ENCODE data around the gene GGCX. TPM values are rescaled to one million over a fixed set of nuclear protein-coding genes. Genes with fewer than 3 reads are reported as not detected.

GGCX gene
- total and polyA plus RNA-seq, 2 of the 13 experiments (the other 11 are each of a cell fraction or from before 2014, with no cell fraction given) = 72.5 to 103 TPM

DNA sequence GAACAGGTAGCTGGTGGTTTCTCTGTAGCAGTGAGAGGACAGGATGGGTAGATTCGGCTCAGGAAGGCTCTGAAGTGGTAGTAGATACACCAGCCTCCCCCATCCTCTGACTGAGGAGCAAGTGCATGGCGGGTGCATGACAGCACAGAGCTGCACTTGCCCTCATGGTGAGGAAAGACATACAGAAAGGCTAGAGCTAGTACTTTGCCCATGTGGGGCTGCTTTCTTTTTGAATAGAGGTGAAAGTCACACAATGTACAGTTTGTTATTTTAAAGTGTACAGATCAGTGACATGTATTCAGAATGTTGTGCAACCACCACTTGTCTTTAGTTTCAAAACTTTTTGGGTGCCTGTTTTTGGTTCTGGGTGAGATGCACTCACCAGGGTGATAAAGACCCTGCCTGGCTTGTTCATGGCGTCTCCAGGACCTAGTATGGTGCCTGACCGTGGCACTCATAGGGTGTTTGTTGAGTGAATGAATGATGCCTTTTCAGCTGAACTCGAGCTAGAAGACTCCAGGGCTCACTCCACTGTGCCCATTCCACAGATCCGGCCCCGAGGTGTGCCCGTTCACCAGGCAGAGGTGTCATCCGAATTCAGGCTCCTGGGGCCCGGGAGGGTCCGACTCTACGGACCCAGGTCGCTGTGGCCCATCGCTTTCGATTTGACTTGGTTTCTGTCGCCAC is 22.5 kb upstream of the GGCX start (continued):
- TF ChIP-seq, protein P1, sequence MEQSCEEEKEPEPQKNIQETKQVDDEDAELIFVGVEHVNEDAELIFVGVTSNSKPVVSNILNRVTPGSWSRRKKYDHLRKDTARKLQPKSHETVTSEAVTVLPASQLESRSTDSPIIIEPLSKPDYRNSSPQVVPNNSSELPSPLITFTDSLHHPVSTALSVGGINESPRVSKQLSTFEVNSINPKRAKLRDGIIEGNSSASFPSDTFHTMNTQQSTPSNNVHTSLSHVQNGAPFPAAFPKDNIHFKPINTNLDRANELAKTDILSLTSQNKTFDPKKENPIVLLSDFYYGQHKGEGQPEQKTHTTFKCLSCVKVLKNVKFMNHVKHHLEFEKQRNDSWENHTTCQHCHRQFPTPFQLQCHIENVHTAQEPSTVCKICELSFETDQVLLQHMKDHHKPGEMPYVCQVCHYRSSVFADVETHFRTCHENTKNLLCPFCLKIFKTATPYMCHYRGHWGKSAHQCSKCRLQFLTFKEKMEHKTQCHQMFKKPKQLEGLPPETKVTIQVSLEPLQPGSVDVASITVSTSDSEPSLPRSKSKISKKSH (CRISPR knock-in tag; IDR thresholded peaks at IDR 0.05; ENCODE audit: borderline replicate concordance) = 0 out of 2 replicates have a peak, but pooled peaks have one; percentile 5
- TF ChIP-seq THAP8 (CRISPR knock-in tag; IDR thresholded peaks at IDR 0.05; ENCODE audit: borderline replicate concordance) (0 out of 2 replicates have a peak, but pooled peaks have one; percentile 56), CREBL2 (CRISPR knock-in tag; IDR thresholded peaks at IDR 0.05; ENCODE audit: borderline replicate concordance) (no peak), ZFP36L1 (CRISPR knock-in tag; IDR thresholded peaks at IDR 0.05) (no peak), DZIP1 (CRISPR knock-in tag; IDR thresholded peaks at IDR 0.05) (no peak), MXI1 (IDR thresholded peaks at IDR 0.05; ENCODE audit: borderline replicate concordance, low read depth, low read length) (peak; percentile 69; the same call in 1 of the 3 replicates), SOX13 (IDR thresholded peaks at IDR 0.05) (no peak), SOX13 (CRISPR knock-in tag; conservative IDR thresholded peaks at IDR 0.05 in 1 of 2, IDR thresholded peaks at IDR 0.05 in 1 of 2) (peak in 1 of 2 experiments; percentile 69; a peak in 1 of 4 replicates), SRF (IDR thresholded peaks at IDR 0.05; ENCODE audit: low read depth, low read length) (no peak), SMC3 (IDR thresholded peaks at IDR 0.05; ENCODE audit: low read length) (no peak), RELA (CRISPR knock-in tag; IDR thresholded peaks at IDR 0.05) (no peak), ZNF30 (CRISPR knock-in tag; IDR thresholded peaks at IDR 0.05) (no peak), RBM39 (IDR thresholded peaks at IDR 0.05; ENCODE audit: low read depth, low read length, poor library complexity, severe bottlenecking) (no peak), ZNF468 (CRISPR knock-in tag; IDR thresholded peaks at IDR 0.05) (no peak), GATAD2A (CRISPR knock-in tag; IDR thresholded peaks at IDR 0.05) (peak; percentile 23; the same call in 1 of the 2 replicates), HMG20B (CRISPR knock-in tag; conservative IDR thresholded peaks at IDR 0.05) (no peak), ARID3A (IDR thresholded peaks at IDR 0.05; ENCODE audit: low read depth, low read length) (no peak), KDM6A (CRISPR knock-in tag; IDR thresholded peaks at IDR 0.05; ENCODE audit: low read depth) (no peak; the same call in 1 of the 2 replicates), ZNF350 (CRISPR knock-in tag; IDR thresholded peaks at IDR 0.05; ENCODE audit: borderline replicate concordance, low read depth) (no peak)
- TF ChIP-seq, protein P2, sequence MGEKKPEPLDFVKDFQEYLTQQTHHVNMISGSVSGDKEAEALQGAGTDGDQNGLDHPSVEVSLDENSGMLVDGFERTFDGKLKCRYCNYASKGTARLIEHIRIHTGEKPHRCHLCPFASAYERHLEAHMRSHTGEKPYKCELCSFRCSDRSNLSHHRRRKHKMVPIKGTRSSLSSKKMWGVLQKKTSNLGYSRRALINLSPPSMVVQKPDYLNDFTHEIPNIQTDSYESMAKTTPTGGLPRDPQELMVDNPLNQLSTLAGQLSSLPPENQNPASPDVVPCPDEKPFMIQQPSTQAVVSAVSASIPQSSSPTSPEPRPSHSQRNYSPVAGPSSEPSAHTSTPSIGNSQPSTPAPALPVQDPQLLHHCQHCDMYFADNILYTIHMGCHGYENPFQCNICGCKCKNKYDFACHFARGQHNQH (CRISPR knock-in tag; IDR thresholded peaks at IDR 0.05) = no peak
- TF ChIP-seq, protein P3, sequence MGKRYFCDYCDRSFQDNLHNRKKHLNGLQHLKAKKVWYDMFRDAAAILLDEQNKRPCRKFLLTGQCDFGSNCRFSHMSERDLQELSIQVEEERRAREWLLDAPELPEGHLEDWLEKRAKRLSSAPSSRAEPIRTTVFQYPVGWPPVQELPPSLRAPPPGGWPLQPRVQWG (CRISPR knock-in tag; IDR thresholded peaks at IDR 0.05; ENCODE audit: borderline replicate concordance, low read depth) = no peak

Measured in HepG2 (cell line).